ENCODE results near the gene QRICH1.

Gene QRICH1

GRCh38 chr3:49057268-49057667, 36.6 kb downstream of the QRICH1 start:
- DNase-seq (ENCODE audit: extremely low spot score, insufficient read length, low read depth) (no peak), FAIRE-seq (no peak)

GRCh38 chr3:49054344-49054862, 39.5 kb downstream of the QRICH1 start:
- DNase-seq (ENCODE audit: extremely low spot score, insufficient read length, low read depth) (no peak), FAIRE-seq (no peak)

- DNase-seq (ENCODE audit: extremely low spot score, insufficient read length, low read depth) (no peak), FAIRE-seq (no peak)
These were observed 40.3 kb downstream of the QRICH1 start for GRCh38 chr3:49053543-49053942.

GRCh38 chr3:49035281-49035680, 58.6 kb downstream of the QRICH1 start:
- DNase-seq (ENCODE audit: extremely low spot score, insufficient read length, low read depth) (no peak), FAIRE-seq (no peak)

GRCh38 chr3:49034650-49035049, 59.2 kb downstream of the QRICH1 start:
- FAIRE-seq (no peak), DNase-seq (ENCODE audit: extremely low spot score, insufficient read length, low read depth) (no peak)

GRCh38 chr3:49032646-49033304, 61.1 kb downstream of the QRICH1 start:
- DNase-seq (ENCODE audit: extremely low spot score, insufficient read length, low read depth) = no peak
- FAIRE-seq = no peak

- FAIRE-seq (no peak), DNase-seq (ENCODE audit: extremely low spot score, insufficient read length, low read depth) (no peak)
These were observed 63.5 kb downstream of the QRICH1 start for GRCh38 chr3:49030321-49030720.

GRCh38 chr3:49029563-49029884, 64.3 kb downstream of the QRICH1 start:
- FAIRE-seq (no peak), DNase-seq (ENCODE audit: extremely low spot score, insufficient read length, low read depth) (no peak)

GRCh38 chr3:49028673-49029562, 65.0 kb downstream of the QRICH1 start, which contains the start of gene IMPDH2:
Gene IMPDH2, minus strand, starts transcription at chr3:49029398. Its CDS starts 48 bp downstream, at chr3:49029350.
- FAIRE-seq = peak; percentile 97

GRCh38 chr3:49028298-49028672, 65.6 kb downstream of the QRICH1 start:
- no peak for DNase-seq (ENCODE audit: extremely low spot score, insufficient read length, low read depth)
- FAIRE-seq = no peak

More at GRCh38 chr3:49028673-49029562, 65.0 kb downstream of the QRICH1 start, which contains the start of gene IMPDH2:
- DNase-seq (ENCODE audit: extremely low spot score, insufficient read length, low read depth) = peak; percentile 75

- FAIRE-seq (no peak), DNase-seq (ENCODE audit: extremely low spot score, insufficient read length, low read depth) (no peak)
These were observed 66.2 kb downstream of the QRICH1 start for GRCh38 chr3:49027634-49028033.

- DNase-seq (ENCODE audit: extremely low spot score, insufficient read length, low read depth) (no peak), FAIRE-seq (no peak)
These were observed 67.3 kb downstream of the QRICH1 start for GRCh38 chr3:49026536-49026935.

- no peak for FAIRE-seq
These were observed 67.9 kb downstream of the QRICH1 start for GRCh38 chr3:49025793-49026520.

GRCh38 chr3:49025005-49025792, 68.7 kb downstream of the QRICH1 start:
- DNase-seq (ENCODE audit: extremely low spot score, insufficient read length, low read depth) = no peak
- no peak for FAIRE-seq

More at GRCh38 chr3:49025793-49026520, 67.9 kb downstream of the QRICH1 start:
- no peak for DNase-seq (ENCODE audit: extremely low spot score, insufficient read length, low read depth)

- DNase-seq (ENCODE audit: extremely low spot score, insufficient read length, low read depth) = no peak
- FAIRE-seq = no peak
These were observed 69.4 kb downstream of the QRICH1 start for GRCh38 chr3:49024449-49024848.

GRCh38 chr3:49023775-49024174, 70.1 kb downstream of the QRICH1 start:
- DNase-seq (ENCODE audit: extremely low spot score, insufficient read length, low read depth) (no peak), FAIRE-seq (no peak)

GRCh38 chr3:49022688-49023171, 71.1 kb downstream of the QRICH1 start:
- no peak for FAIRE-seq

GRCh38 chr3:49021813-49022687, 71.8 kb downstream of the QRICH1 start, which contains the start of gene NDUFAF3:
Gene NDUFAF3, plus strand, starts transcription at chr3:49022121. Its CDS starts 24 bp downstream, at chr3:49022145.
- FAIRE-seq = no peak
- DNase-seq (ENCODE audit: extremely low spot score, insufficient read length, low read depth) = peak; percentile 75

More at GRCh38 chr3:49022688-49023171, 71.1 kb downstream of the QRICH1 start:
- no peak for DNase-seq (ENCODE audit: extremely low spot score, insufficient read length, low read depth)

Data from GM18507 (cell line).